OCI-LY3 (cell line): ENCODE data around the gene NUDT15.

Experiments used
- EZH2phosphoT487 ChIP-seq: fragments of 200-600 bp; shearing (Covaris generic); IDR thresholded peaks from 2 replicates; pipeline ENCODE4 v1.6.1; 2018; ENCODE audit warnings: antibody characterized with exemption, mixed run types, low read depth
- TF ChIP-seq, protein P1 (sequence below): fragments of 200-600, 300-600 bp; sonication (generic); IDR thresholded peaks from 2 replicates; pipeline ENCODE4 v1.5.1; 2014; ENCODE audit warnings: antibody characterized with exemption, low read length, low read depth

DNA sequence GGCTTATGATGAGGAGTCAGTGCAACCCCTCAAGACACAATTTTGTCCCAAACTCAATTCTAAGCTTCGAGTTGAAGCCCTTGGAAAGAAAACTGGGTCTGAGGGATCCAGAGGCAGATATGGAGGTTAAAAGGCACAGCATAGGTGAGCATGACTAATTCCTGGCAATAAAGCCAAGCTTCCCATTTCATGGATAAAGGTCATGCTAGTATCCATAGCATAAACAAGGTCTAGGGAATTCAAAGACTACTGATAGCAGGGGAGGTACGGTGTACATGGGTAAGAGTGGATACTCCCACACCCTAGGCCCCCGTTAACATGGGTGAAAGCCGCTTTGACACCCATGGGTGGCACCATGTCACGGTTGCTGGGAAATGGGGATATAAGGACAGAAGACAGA lies 33.4 kb downstream of the NUDT15 start:
- TF ChIP-seq, protein P1, sequence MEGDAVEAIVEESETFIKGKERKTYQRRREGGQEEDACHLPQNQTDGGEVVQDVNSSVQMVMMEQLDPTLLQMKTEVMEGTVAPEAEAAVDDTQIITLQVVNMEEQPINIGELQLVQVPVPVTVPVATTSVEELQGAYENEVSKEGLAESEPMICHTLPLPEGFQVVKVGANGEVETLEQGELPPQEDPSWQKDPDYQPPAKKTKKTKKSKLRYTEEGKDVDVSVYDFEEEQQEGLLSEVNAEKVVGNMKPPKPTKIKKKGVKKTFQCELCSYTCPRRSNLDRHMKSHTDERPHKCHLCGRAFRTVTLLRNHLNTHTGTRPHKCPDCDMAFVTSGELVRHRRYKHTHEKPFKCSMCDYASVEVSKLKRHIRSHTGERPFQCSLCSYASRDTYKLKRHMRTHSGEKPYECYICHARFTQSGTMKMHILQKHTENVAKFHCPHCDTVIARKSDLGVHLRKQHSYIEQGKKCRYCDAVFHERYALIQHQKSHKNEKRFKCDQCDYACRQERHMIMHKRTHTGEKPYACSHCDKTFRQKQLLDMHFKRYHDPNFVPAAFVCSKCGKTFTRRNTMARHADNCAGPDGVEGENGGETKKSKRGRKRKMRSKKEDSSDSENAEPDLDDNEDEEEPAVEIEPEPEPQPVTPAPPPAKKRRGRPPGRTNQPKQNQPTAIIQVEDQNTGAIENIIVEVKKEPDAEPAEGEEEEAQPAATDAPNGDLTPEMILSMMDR, result no peak
- no peak for TF ChIP-seq EZH2phosphoT487
